SIG-M5 treated with dmso at 0.1 percent for 504 hours (cell line): ENCODE data around the gene GALNT14.

ENCODE experiments used
- DNase-seq: peaks from one replicate; lab custom pipeline; 2025; ENCODE audit not compliant: unreplicated experiment; lab: John Stamatoyannopoulos, UW

Gene GALNT14

DNA sequence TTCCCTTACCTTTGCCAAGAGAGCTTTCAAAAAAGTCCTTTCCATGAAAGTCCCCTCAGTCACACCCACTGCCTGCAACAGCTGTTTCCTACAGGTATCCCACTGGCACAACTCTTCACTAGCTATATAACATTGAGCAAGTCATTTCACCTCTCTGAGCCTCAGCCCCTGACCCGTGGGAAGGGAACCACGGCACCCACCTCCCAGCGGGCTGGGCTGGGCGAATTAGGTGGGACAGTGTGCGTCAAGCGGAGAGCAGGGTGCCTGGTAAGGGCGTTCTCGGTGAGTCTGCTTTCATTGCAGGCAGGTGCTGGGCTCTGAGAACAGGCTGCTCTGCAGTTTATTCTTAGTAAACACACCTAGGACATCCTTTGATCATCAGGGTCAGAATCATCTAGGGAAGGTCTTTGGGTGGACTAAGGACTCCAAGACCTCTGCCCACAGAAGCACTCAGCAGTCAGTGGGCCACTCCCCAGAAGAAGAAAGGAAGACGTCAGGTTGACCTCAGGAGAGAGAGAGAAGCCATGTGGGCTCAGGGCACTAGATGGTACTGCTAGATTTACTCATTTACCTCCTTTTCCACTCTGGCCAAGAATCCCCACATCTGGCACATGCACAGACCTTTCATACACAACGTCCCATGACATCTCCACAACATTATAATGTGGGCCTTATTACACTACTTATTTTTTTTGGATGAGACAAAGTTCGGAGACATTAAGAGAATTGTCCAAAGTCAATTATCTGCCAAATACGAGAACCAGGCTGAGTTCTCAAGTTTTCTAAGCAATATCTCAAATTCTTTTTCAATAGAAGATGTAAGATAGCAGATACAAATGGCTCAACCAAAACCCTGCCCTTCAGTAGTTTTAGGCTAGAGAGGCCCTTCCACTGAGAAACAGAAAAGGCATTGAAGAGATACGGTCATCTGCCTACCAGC lies 79.9 kb downstream of the GALNT14 start:
- no peak for DNase-seq

DNA sequence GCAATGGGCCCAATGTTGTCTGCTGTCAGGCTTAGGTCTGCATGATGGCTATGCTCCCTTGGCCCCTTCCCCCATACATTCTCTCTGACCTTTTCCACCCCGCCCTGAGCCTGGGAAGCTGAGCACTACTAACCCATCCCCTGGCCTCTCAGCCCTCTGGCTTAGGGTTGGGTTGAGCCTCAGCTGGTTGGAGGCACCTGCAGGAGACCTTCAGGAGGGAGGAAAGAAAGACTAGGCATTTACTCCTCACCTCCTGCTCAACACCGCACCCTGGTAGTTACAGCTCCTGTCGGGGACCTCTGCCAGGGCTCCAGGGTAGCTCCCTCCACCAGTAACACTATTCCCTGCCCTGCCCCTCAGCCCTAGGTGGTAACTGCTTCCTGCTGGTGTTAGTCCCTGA lies 80.5 kb downstream of the GALNT14 start:
- no peak for DNase-seq

DNA sequence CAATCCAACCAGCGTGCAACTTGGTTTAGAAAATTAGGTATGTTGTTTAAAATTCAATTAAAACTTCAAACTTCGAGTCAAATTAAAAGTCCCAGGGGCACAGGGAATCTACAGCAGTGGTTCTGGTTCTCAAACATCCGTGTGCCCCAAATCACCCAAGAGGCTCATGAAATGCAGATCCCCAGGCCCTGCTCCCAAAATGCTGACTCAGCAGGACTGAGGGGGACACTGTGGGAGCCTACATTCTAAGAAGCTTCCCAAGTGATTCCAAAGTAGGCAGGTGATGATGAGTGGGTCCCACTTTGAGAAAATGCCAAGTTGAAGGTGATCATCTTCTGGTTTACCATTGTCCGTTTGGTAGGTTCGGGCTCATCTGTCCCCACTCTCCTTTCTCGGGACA lies 82.3 kb downstream of the GALNT14 start:
- DNase-seq = no peak

DNA sequence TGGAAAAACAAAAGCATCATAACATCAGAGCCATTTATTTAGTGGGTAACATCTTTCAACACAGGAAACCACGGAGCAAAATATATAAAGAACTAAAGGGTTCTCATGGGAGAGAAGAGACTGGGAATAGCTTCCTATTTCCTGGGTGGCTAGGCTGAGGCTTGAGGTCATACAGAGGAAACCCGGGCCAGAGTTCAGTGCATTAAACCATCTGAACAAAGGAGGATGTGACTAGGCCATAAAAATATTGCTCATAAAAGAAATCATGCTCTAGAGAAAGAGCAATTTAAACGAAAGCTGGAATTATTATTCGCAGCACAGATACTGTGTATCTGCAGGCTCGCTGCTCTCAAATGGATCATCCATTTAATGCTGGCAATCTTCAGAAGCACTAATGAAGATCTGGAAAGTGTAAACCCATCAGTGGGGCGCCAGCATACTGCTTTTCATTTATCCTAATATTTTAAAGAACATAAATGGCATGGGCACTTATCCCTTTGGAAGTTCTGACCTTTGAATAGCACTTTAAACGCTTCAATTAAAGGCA lies 83.3 kb downstream of the GALNT14 start:
- DNase-seq = no peak

DNA sequence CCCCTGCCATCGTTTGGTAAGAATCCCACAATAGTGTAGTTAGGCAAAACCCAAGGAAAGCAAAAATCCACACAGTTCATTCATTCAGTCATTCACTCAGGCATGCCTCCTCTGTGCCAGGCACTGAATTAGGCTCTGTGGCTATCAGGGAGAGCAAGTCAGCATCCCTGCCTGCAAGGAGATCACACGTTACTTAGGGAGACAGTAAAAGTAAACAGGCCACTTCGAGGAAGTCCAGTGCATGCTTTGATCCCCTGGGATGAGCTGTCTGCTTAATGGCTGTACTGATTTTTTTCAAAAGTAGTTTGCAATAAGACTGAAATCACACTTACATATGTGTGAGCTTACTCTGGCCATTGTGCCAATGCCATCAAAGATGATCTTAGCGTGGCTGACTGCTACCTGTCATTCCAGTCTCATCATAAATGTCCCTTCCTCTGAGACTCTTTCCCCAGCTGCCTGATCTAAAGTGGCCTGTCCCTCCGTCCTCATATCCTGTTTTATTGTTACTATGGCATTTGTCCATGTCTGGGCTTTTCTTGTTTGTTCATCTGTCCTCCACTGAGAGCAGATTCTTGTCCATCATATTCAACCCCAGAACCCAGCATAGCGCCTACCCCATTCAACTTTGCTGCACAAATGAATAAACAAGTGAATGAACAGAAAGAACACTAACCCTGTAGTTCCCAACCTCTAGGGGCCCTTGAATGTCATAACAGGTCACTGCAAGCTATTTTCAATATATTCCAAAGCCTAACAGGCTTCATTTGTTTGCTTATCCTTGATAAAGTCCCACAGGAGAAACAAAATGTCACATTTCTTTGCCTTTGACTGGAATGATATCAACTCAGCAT lies 84.1 kb downstream of the GALNT14 start:
- DNase-seq = no peak

DNA sequence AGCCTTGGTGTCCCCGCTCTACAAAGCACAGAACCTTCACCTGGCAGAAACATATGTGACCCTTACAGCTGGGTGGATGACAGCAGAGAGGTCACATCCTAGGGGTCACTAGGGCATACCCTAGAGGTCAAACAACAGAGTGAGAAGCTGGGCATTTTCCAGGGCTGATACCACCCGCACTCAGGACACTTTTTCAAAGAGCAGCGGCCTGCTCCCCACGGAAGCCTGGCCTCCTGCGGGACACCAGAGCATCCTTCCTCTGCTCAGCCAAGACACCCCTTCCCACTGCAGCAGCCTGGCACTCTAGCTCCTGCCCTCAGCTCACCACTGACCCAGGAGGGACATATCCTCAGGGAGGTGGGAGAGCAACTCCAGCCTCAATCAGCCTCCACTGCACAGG lies 86.0 kb downstream of the GALNT14 start:
- no peak for DNase-seq

DNA sequence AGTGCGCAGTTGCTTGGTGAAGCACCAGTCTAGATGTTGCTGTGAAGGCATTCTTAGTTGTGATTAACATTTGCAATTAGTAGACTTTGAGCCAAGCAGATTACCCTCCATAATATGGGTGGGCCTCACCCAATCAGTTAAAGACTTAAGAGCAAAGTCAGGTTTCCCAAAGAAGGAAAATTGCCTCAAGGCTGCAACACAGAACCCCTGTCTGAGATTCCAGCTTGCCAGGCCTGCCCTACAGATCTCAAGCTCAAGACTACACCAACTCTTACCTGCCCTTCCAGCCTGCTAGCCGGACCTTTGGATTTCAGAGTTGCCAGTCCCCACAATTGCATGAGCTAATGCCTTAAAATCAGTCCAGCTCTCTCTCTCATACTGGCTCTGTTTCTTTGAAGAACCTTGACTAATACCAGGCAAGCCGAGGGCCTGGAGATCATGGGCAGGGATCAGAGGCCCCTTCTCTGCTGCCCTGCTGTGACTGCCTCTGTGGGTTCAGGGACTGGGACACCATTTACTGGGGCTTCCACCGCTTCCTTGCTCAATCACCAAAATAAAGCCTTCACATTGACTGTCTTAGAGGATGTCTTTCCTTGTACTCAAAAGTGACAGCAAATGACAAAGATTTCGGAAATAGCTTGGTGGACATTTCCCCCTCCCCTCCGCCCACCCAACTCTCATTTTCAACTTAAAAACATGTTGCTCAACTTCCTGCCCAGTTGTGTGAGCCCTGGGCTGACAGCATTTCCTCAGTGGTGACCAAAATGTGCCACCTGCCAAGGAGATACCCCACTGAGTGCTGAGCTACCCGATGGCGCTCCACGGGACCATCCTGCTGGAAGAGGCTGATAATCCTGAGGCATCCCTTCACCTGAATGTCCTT lies 86.7 kb downstream of the GALNT14 start:
- no peak for DNase-seq

DNA sequence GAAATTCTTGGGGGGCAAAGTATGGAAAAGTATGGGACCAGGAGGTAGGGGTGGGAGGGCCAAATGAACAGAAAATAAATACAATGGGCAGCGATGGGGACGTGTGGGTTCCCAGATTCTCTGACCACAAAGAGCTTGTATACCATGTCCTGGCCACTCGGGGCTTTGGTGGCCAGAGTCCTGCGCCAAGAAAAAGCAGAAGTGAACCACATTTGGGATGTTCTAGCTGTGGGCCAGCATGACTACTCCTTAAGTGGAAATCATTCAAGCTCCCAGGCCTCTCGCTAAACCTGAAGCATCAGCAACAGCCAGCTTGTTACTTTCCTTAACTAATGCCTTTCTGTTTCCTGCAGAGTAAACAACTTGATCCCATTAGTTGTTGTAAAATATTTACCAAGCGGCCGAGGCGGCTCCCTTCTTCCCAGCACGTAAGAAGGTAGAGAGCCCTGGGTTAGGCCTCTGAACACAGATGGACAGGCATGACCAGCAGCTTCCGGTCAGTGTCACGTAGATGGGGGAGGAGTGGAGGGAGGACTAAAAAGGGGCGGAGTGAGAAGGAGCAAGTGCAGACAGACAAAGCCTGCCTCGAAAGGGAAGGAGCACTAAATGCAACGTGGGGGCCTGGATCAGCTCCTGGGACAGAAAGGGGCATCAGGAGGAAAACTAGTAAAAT lies 88.2 kb downstream of the GALNT14 start:
- no peak for DNase-seq

DNA sequence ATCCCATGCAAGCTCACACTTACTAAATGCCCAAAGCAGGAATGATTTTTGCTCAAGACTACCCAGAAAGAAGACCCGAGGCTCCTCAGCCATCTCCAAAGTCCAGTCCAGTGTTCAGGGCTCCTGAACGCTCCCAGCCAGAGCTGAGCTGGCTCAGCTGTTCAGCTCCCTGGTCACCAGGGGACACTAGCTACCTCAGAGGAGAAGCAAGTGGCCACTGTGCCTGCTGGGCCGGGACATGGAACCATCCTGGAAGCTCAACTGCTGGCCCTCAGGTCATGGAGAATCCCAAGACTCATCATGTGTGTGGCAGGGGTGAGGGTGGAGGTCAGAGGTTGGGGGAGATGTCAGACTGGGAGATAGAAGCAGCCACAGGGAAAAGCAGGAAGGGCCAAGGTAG lies 89.0 kb downstream of the GALNT14 start:
- no peak for DNase-seq

DNA sequence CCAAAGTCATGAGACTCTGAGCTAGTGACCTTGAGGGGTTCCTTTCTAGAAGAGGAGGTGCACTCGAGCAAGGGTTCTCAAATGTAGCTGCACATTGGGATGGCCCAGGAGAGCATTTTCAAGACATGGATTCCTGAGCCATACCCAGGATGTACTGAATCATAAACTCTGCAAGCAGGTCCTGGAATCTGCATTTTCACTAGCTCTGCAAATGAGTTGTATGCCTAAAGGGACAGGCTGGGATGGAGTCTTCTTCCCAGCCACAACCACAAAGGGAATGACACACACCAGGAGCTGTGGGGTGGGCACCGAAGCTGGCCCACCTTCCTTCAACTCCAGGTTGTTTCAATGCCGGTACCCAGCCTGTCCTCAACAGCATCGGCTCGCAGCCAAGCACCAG lies 90.6 kb downstream of the GALNT14 start:
- DNase-seq = no peak

DNA sequence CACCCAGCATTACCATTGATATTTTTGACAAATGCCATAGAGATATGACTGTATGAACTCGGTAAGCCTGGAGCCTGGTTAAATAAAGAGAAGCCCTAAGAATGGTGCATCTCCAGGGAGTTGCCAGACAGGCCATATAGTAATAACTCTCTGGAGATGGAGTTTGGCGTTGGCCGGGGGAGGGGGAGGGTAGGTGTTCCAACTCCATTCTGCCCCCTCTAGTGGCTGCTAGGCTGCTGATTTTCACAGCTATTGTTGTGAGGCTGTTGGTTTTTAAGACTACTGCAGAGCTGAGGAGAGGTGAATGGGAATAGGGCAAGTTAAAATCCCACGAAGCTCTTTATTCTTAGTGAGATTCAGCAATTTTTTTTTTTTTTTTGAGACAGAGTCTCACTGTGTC lies 99.9 kb downstream of the GALNT14 start:
- no peak for DNase-seq

DNA sequence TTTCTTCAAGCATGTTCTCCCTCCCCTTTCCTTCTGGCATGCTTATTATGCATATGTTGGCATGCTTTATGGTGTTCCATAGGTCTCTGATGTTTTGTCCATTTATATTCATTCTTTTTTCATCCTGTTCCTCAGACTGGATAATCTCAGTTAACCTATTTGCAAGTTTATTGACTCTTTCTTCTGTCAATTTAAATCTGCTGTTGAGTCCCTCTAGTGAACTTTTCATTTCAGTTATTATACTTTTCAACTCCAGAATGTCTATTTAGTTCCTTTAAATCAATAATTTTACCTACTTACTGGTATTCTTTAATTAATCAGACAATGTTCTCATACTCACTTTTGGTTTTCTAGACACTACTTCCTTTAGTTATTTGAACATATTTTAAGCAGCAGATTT lies 101.2 kb downstream of the GALNT14 start:
- no peak for DNase-seq

DNA sequence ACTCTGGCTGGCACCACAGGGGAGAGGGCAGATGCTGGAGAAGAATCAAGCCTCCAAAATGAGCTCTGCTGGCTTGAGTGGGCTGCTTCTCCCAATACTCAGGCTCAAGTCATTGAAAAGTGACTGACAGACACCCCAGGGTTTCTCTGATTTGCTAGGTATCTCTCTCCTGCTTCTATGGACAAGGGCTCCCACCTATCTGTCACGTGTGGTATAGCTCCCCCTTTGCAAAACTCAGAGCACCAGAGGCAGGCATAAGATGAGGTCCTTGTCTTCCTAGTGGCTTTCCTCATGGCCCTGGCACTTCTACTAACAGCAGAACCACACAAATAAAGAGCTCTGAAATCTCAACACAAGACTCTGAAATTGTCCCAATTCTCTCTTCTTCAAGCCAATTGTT lies 105.2 kb downstream of the GALNT14 start:
- DNase-seq = no peak

DNA sequence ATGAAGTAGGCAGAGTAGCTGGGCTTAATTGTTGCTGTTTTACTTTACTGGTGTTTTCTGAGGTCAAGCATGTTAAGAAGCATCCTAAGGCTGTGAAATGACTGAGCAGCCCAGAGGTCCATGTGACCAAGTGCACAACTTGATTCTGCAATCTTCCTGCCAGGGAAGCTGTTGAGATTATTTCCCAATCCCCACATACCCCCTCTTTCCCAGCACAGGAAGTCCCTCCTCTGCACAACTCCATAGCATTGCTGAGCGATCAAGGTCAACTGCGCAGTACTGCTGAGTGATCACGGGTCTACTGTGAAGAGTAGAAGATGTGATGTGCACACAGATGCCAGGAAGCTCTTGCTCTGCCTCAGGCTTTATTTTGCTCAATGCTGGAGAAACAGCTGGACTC lies 105.8 kb downstream of the GALNT14 start:
- DNase-seq = peak; percentile 42

DNA sequence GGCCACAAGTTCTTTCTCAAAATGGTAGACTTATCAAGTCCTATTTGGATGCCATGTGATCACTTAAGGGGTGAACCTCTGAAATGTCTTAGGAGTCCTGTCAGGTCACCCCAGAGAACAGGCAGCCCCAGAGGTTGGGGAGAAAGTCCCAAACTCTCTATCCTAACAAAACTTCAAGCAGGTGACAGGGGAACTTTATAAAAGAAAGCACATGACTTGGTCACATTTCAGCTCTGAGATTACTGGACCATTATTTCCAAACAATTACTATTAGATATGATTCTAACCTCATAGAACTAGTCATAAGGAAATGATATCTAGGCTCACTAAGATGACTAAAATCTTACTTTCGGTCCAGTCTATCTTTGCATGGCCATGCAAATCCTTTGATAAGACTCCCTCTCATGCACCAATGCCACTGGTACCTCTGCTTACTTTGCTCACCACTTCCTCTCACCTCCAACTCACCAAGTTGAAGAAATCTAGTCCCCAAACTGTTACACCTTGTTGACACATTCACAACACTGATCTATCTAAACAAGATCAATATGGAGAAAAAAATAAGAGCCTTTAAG lies 107.0 kb downstream of the GALNT14 start:
- no peak for DNase-seq

DNA sequence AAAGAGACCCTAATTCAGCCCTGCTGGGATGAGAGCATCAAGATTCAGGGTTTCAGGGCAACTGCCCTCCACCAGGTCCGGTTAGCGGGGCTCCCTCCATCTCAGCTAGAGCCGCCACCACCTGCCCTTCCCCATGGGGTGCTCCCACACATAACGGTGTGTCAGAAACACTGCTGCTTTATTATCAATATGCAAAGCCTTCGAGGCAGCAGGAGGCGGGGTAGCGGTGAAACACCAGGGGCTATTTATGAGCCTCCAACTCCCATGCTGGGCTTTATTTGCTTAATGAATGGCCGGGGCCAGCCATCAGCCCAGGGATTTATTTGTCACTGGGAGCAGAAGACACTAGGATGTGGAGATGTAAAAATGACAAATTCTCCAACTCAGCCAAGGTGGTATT lies 109.8 kb downstream of the GALNT14 start:
- no peak for DNase-seq

DNA sequence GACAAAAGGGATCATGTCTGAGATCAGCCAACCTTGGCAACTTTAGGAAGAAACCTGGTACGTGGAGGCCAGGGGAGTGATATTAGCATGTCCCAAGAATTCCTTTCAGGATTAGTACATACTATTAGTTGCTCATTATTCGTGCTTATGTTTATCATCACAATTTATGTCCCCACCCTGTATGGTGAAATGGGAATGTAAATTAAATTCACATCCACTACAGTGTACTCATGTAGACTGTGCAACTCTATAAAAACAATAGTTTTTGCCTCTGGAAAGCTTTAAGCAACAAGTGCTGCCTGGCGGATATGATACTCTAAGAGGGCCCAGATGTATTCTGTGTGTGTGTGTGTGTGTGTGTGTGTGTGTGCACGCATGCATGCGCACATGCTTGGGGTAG lies 110.7 kb downstream of the GALNT14 start:
- no peak for DNase-seq

DNA sequence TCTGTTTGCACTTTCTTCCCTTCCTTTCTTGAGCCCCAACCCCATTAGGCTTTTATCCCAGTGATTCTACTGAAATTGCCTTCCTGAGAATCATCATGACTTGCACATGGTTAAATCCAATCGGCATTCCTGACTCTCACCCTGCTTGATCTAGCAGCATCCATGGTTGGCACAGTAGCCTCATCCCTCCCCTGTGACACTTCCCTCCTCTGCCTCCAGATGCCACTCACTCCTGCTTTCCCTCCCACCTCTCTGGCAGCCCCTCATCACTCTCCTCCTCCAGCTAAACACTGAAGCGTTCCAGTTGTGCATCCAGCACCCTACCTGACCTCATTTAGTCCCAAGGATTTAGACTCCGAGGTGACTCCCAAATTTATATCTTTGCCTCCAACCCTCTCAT lies 114.7 kb downstream of the GALNT14 start:
- DNase-seq = no peak

DNA sequence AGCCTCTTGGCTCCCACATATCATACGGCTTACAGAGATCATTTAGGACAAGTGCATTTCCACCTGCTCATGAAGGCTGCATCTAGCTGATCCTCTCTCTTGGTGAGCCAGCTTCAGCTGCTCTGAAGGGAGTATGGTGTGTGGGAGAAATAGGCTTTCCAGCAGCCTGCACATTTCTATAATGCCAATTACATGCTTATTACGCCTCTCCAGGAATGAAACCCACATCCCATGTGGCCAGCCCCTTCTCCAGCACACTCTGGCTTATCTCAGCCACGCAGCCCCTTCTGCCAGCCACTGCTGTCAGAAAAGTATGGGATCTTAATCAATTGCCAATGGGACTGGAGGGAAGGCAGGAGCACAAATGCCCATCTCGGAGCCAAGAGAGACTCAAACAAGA lies 117.5 kb downstream of the GALNT14 start:
- DNase-seq = no peak

DNA sequence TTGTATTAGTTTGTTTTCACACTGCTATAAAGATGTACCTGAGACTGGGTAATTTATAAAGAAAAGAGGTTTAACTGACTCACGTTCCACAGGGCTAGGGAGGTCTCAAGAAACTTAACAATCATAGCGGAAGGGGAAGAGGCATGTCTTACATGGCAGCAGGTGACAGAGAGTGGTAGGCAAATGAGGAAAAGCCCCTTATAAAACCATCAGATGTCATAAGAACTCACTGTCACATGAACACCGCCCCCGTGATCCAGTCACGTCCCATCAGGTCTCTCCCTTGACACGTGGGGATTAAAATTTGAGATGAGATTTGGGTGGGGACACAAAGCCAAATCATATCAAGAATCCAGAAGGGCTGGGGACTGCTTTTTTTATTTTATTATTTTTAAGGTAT lies 120.0 kb downstream of the GALNT14 start:
- no peak for DNase-seq
